Right atrium auricular region (tissue), 2 donors: ENCODE data around the gene ZBED5. TPM values are rescaled to one million over a fixed set of nuclear protein-coding genes. Genes with fewer than 3 reads are reported as not detected.

Source experiments
- DNase-seq: peaks from one replicate; pipeline ENCODE4 v3.0.0-alpha.2; 2019; ENCODE audit warnings: low spot score
- H3K27ac ChIP-seq, 2 donors: fragments of 200-600 bp; sonication (generic); 1 replicate in 1 of 2; 2 replicates in 1 of 2; pipeline ENCODE4 v1.5.1; 2016 to 2019
- H3K27me3 ChIP-seq, 2 donors: fragments of 200-600 bp; sonication (generic); one replicate each; pipeline versions ENCODE4 v1.5.1 to v1.6.0; 2017 to 2019
- H3K36me3 ChIP-seq: fragments of 200-600 bp; sonication (generic); one replicate; pipeline ENCODE4 v1.5.1; 2016
- H3K4me1 ChIP-seq, 2 donors: fragments of 200-600 bp; sonication (generic); one replicate each; pipeline versions ENCODE4 v1.5.1 to v1.6.0; 2017 to 2019
- H3K4me3 ChIP-seq, 2 donors: fragments of 200-600 bp; sonication (generic); 1 replicate in 1 of 2; 2 replicates in 1 of 2; pipeline ENCODE4 v1.5.1; 2017 to 2019; ENCODE audit warnings: mild to moderate bottlenecking in 1 of 2, moderate library complexity in 1 of 2
- H3K9me3 ChIP-seq, 2 donors: fragments of 200-600 bp; sonication (generic); one replicate each; pipeline ENCODE4 v1.5.1; 2019
- total RNA-seq, 2 donors: library from RNA; depleted of rRNA; stranded (reverse); fragments of >200 nt; gene quantifications; one replicate each; pipeline ENCODE4 v1.1.0, GENCODE V29; 2016
- TF ChIP-seq, protein P1 (sequence below), 2 donors: fragments of 200-600 bp; sonication (generic); IDR thresholded peaks; one replicate each; pipeline ENCODE4 v1.5.1; 2019; ENCODE audit warnings: antibody characterized with exemption in 2 of 2

ZBED5 gene
- total RNA-seq, 2 donors from 2014 or later: 22.4 to 28.3 TPM

DNA sequence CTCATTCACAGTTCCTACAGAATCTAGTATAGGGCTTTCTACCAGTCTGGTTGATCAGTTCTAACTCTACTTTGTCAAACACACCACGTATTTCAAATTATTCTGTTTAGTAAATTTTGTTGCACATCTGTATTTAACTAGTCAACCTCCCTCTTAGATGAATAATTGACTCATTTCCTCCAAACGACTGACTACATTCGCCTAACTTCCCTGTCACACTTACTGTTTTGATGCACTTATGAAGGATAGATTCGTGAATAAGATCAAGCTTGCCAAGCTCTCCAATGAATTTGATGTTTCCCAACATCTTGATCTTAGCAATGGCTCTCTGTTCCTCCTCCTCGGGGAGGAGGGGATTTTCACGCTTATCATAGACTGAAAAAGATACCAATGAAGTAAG, 54.2 kb downstream of the ZBED5 start:
- H3K27me3 ChIP-seq: no peaks in the 10 kb centered on the region
- peaks cover 85% of the 10 kb centered on the region for H3K36me3 ChIP-seq
- TF ChIP-seq, protein P1, sequence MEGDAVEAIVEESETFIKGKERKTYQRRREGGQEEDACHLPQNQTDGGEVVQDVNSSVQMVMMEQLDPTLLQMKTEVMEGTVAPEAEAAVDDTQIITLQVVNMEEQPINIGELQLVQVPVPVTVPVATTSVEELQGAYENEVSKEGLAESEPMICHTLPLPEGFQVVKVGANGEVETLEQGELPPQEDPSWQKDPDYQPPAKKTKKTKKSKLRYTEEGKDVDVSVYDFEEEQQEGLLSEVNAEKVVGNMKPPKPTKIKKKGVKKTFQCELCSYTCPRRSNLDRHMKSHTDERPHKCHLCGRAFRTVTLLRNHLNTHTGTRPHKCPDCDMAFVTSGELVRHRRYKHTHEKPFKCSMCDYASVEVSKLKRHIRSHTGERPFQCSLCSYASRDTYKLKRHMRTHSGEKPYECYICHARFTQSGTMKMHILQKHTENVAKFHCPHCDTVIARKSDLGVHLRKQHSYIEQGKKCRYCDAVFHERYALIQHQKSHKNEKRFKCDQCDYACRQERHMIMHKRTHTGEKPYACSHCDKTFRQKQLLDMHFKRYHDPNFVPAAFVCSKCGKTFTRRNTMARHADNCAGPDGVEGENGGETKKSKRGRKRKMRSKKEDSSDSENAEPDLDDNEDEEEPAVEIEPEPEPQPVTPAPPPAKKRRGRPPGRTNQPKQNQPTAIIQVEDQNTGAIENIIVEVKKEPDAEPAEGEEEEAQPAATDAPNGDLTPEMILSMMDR (IDR thresholded peaks at IDR 0.05): no peak
- DNase-seq: no peak
- H3K9me3 ChIP-seq: no peaks in the 10 kb centered on the region
- H3K4me3 ChIP-seq: no peak overlapping the region
- peaks cover 0 to 63% of the 10 kb centered on the region in 2 donors for H3K4me1 ChIP-seq
- H3K27ac ChIP-seq: no peak overlapping the region

Other genes with a start within 250 kb of the ZBED5 start
- 10 to 100 TPM in 1 of 2 donors, 1 to 10 TPM in 1; 4.6 to 10.9 TPM for gene IRAG1, start 164.3 kb downstream of the ZBED5 start, total RNA-seq
- gene CTR9, start 106.8 kb downstream of the ZBED5 start, total RNA-seq: 10 to 100 TPM; 17.0 to 18.6 TPM
- gene EIF4G2, start 49.1 kb downstream of the ZBED5 start, total RNA-seq: 100 to 1,000 TPM; 496 to 508 TPM